HUES64 (cell line): ENCODE data around the gene CNN2.

Source experiments
- H3K27ac ChIP-seq: 2 replicates; pipeline ENCODE4 v1.7.0; 2013; ENCODE audit warnings: low read depth, low read length, inconsistent platforms
- H3K27me3 ChIP-seq: 2 replicates; pipeline ENCODE4 v1.6.1; 2013; ENCODE audit warnings: mild to moderate bottlenecking, low read length; ENCODE audit not compliant: insufficient read depth
- H3K36me3 ChIP-seq: 2 replicates; pipeline ENCODE4 v1.6.1; 2013; ENCODE audit warnings: mild to moderate bottlenecking, low read length; ENCODE audit not compliant: insufficient read depth
- H3K4me1 ChIP-seq: 2 replicates; pipeline ENCODE4 v1.6.1; 2013; ENCODE audit warnings: mild to moderate bottlenecking, low read length, moderate library complexity; ENCODE audit not compliant: insufficient read depth
- H3K4me3 ChIP-seq: 2 replicates; pipeline ENCODE4 v1.5.1; 2013; ENCODE audit warnings: mild to moderate bottlenecking, low read length, moderate library complexity
- H3K9ac ChIP-seq: 2 replicates; pipeline ENCODE4 v1.6.1; 2013; ENCODE audit warnings: mild to moderate bottlenecking, low read depth, low read length
- H3K9me3 ChIP-seq: 2 replicates; pipeline ENCODE4 v1.6.1; 2013; ENCODE audit warnings: low read depth, low read length; ENCODE audit not compliant: insufficient read depth
- WGBS: fragments of 150-250, 120-280 bp; methylation state at CpG from one replicate; pipeline ENCODE4 v1.1.7; 2013; ENCODE audit warnings: missing lambda C conversion rate; 5-methylcytosine and 5-hydroxymethylcytosine counted together

CNN2 gene

GRCh38 chr19:1065606-1066109 is 39.2 kb downstream of the CNN2 start:
- H3K36me3 ChIP-seq = no peaks in the 10 kb centered on the region
- peaks cover 47% of the 10 kb centered on the region for H3K27me3 ChIP-seq
- 50% methylated on average over 17 of the region's 17 CpGs for WGBS
- H3K9me3 ChIP-seq = no peaks in the 10 kb centered on the region
- H3K27ac ChIP-seq = no peak overlapping the region
- H3K4me1 ChIP-seq = peaks cover 16% of the 10 kb centered on the region
- no peak overlapping the region for H3K9ac ChIP-seq
- peak overlapping the region; percentile 51; the same call in 1 of the 2 replicates for H3K4me3 ChIP-seq

- Histone ChIP-seq H3K4me3 (peak overlapping the region; percentile 51; the same call in 1 of the 2 replicates), H3K4me1 (peaks cover 16% of the 10 kb centered on the region), H3K9me3 (no peaks in the 10 kb centered on the region), H3K36me3 (no peaks in the 10 kb centered on the region), H3K27me3 (peaks cover 52% of the 10 kb centered on the region), H3K27ac (no peak overlapping the region), H3K9ac (no peak overlapping the region; the same call in 1 of the 2 replicates)
- WGBS = 48% methylated on average over 17 of the region's 17 CpGs
Observed at GRCh38 chr19:1066251-1066747, 39.9 kb downstream of the CNN2 start.

DNA sequence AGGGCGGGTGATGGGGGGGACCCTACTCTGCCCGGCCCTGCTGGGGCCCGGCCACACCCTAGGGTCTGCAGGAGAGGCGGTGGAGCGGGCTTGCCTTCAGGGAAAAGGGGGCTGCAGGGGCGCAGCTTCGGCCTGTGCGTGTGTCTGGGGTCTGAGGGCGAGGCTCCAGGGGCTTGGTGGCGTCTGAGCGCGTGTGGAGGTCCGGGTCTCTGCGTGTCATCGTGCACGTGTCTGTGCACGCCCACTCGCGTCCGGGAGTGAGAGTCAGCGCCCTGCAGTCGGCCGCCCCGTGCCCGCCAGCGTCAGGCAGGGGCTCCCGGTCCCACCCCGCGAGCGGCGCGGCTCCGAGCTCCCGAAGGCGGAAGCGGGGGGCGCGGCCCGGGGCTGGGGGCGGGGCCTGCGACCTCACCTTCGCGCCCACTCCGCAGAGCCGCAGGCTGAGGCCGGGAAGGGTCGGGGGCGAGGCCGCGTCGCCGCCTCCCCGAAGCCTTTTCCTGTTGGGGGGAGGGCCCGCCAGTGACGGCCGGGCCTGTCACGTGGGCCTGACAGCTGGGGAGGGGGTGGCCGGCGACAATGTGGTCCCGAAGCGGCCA is 40.4 kb downstream of the CNN2 start, which contains the start of gene ARHGAP45:
TSS of gene ARHGAP45 (plus strand) at position 420 of the 593 bp plus-strand sequence. CDS start 239 bp downstream, outside the sequence.
- H3K27me3 ChIP-seq = peaks cover 57% of the 10 kb centered on the region
- WGBS = 8% methylated on average over 61 of the region's 61 CpGs
- no peak within 1 kb of the TSS for H3K27ac ChIP-seq
- H3K4me3 ChIP-seq = peak within 1 kb of the TSS; percentile 51
- H3K9me3 ChIP-seq = no peaks in the 10 kb centered on the region
- H3K36me3 ChIP-seq = no peaks in the 10 kb centered on the region
- H3K4me1 ChIP-seq = peaks cover 16% of the 10 kb centered on the region
- H3K9ac ChIP-seq = no peak within 1 kb of the TSS; the same call in 1 of the 2 replicates

GRCh38 chr19:1067341-1067957 is 41.0 kb downstream of the CNN2 start:
- Histone ChIP-seq H3K27ac (no peak overlapping the region), H3K4me3 (peak overlapping the region; percentile 51), H3K4me1 (peaks cover 16% of the 10 kb centered on the region), H3K9me3 (no peaks in the 10 kb centered on the region), H3K27me3 (peaks cover 57% of the 10 kb centered on the region), H3K36me3 (no peaks in the 10 kb centered on the region), H3K9ac (no peak overlapping the region)
- WGBS = 11% methylated on average over 38 of the region's 38 CpGs

GRCh38 chr19:1068009-1069001 is 41.9 kb downstream of the CNN2 start:
- Histone ChIP-seq H3K27ac (no peak overlapping the region), H3K4me1 (peaks cover 16% of the 10 kb centered on the region), H3K9ac (no peak overlapping the region), H3K4me3 (no peak overlapping the region), H3K27me3 (peaks cover 57% of the 10 kb centered on the region), H3K36me3 (peaks cover 3% of the 10 kb centered on the region; the same call in 1 of the 2 replicates), H3K9me3 (no peaks in the 10 kb centered on the region)
- 91% methylated on average over 44 of the region's 45 CpGs for WGBS

- 86% methylated on average over 25 of the region's 25 CpGs for WGBS
- Histone ChIP-seq H3K9ac (no peak overlapping the region), H3K4me3 (no peak overlapping the region), H3K27ac (no peak overlapping the region), H3K4me1 (peaks cover 16% of the 10 kb centered on the region), H3K27me3 (peaks cover 56% of the 10 kb centered on the region), H3K9me3 (no peaks in the 10 kb centered on the region), H3K36me3 (peaks cover 10% of the 10 kb centered on the region; the same call in 1 of the 2 replicates)
Observed at GRCh38 chr19:1069009-1069779, 42.8 kb downstream of the CNN2 start.

DNA sequence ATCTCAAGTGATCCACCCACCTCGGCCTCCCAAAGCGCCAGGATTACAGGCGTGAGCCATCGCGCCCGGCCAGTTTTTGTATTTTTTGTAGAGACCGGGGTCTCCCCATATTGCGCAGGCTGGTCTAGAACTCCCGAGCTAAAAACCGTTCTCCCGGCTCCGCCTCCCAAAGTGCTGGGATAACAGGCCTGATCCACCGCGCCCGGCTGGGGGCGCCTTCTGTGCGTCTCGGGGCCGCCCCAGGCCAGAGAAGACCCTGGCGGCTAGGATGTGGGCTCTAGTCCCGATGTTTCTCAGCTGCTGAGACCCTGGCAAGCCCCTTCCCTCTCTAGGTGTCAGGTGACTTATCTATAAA is 44.1 kb downstream of the CNN2 start:
- Histone ChIP-seq H3K36me3 (peaks cover 12% of the 10 kb centered on the region), H3K27me3 (peaks cover 44% of the 10 kb centered on the region), H3K27ac (no peak overlapping the region; the same call in 1 of the 2 replicates), H3K9ac (no peak overlapping the region; the same call in 1 of the 2 replicates), H3K4me1 (peaks cover 9% of the 10 kb centered on the region), H3K9me3 (no peaks in the 10 kb centered on the region), H3K4me3 (peak overlapping the region; percentile 68)
- 12% methylated on average over 21 of the region's 21 CpGs for WGBS

DNA sequence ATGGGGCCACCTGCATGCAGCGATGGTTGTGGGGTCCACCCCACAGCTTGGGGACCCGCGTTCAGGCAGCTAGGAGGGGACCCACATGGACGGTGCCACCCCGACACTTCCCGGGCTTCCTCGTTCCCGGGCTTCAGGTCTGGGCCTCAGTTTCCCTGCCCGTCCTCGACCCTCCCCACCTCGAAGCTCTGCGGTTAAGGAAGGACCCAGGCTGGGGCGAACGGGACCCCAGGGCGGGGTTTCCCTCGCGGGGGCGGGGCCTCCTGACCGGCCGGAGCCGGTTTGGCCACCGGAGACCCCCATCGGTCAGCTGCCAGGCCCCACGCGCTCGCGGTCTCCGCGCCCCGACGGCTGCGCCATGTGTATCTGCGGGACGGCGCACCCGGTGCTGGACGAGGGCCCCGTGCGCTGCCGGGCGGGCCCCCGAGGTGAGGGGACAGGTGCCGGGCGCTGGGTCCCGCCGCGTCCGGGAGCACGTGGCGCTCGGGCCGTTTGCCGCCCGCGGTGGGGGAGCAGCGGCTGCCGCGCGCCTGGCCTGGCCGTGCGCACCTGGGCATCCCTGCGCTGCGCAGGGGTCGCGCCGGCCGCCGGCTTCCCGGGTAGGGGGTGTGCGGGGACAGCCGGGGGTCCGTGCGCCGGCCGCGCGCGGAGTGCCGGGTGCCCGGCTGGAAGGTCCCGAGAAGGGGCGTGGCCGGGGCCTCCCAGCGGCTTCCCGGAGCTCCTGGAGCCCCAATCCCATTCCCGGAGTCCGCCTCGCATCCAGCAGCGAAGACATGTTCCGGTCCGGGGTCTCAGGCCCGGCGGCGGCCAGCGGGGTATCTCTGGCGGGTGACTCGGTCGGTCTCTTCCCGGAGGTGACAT is 44.8 kb downstream of the CNN2 start:
- Histone ChIP-seq H3K9ac (peak overlapping the region; percentile 75), H3K36me3 (peaks cover 18% of the 10 kb centered on the region), H3K27ac (no peak overlapping the region; the same call in 1 of the 2 replicates), H3K27me3 (peaks cover 38% of the 10 kb centered on the region), H3K4me3 (peak overlapping the region; percentile 68), H3K4me1 (0 out of 2 replicates have a peak, but pooled peaks cover 3% of the 10 kb centered on the region), H3K9me3 (no peaks in the 10 kb centered on the region)
- 1% methylated on average over 99 of the region's 99 CpGs for WGBS

GRCh38 chr19:1072371-1073015 is 46.1 kb downstream of the CNN2 start:
- Histone ChIP-seq H3K4me1 (no peaks in the 10 kb centered on the region), H3K36me3 (peaks cover 20% of the 10 kb centered on the region), H3K9me3 (no peaks in the 10 kb centered on the region), H3K9ac (no peak overlapping the region), H3K27ac (no peak overlapping the region), H3K27me3 (peaks cover 25% of the 10 kb centered on the region), H3K4me3 (no peak overlapping the region)
- WGBS = 94% methylated on average over 11 of the region's 11 CpGs
